ENCODE data around the gene PLEKHA6. TPM values are rescaled to one million over a fixed set of nuclear protein-coding genes. Genes with fewer than 3 reads are reported as not detected.
"Not testable (repeated sequence)": the region's sequence is repeated elsewhere in the genome, so short reads cannot be mapped to it uniquely, and the experiment has no call there.

PLEKHA6 gene
- polyA plus RNA-seq, 1 donor from 2014 or later: 22.6 TPM

- H3K9me3 ChIP-seq (ENCODE audit: low read length): no peaks in the 10 kb centered on the region
- no peak overlapping the region for H3K4me2 ChIP-seq (ENCODE audit: low read length)
- TF ChIP-seq EP300 (conservative IDR thresholded peaks at IDR 0.05; ENCODE audit: poor library complexity, severe bottlenecking): no peak
- no peak for TF ChIP-seq POLR2AphosphoS5 (IDR thresholded peaks at IDR 0.05)
- TF ChIP-seq, protein P1, sequence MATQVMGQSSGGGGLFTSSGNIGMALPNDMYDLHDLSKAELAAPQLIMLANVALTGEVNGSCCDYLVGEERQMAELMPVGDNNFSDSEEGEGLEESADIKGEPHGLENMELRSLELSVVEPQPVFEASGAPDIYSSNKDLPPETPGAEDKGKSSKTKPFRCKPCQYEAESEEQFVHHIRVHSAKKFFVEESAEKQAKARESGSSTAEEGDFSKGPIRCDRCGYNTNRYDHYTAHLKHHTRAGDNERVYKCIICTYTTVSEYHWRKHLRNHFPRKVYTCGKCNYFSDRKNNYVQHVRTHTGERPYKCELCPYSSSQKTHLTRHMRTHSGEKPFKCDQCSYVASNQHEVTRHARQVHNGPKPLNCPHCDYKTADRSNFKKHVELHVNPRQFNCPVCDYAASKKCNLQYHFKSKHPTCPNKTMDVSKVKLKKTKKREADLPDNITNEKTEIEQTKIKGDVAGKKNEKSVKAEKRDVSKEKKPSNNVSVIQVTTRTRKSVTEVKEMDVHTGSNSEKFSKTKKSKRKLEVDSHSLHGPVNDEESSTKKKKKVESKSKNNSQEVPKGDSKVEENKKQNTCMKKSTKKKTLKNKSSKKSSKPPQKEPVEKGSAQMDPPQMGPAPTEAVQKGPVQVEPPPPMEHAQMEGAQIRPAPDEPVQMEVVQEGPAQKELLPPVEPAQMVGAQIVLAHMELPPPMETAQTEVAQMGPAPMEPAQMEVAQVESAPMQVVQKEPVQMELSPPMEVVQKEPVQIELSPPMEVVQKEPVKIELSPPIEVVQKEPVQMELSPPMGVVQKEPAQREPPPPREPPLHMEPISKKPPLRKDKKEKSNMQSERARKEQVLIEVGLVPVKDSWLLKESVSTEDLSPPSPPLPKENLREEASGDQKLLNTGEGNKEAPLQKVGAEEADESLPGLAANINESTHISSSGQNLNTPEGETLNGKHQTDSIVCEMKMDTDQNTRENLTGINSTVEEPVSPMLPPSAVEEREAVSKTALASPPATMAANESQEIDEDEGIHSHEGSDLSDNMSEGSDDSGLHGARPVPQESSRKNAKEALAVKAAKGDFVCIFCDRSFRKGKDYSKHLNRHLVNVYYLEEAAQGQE (IDR thresholded peaks at IDR 0.05; ENCODE audit: borderline replicate concordance): no peak
- no peak for TF ChIP-seq CTCF (IDR thresholded peaks at IDR 0.05; ENCODE audit: poor library complexity, severe bottlenecking)
- no peak for TF ChIP-seq RAD21 (conservative IDR thresholded peaks at IDR 0.05)
- no peak for TF ChIP-seq MXI1 (conservative IDR thresholded peaks at IDR 0.05; ENCODE audit: poor library complexity, severe bottlenecking)
- TF ChIP-seq EZH2 (IDR thresholded peaks at IDR 0.05; ENCODE audit: borderline replicate concordance, insufficient read depth, low read length, poor library complexity, severe bottlenecking): no peak
- TF ChIP-seq SMC3 (conservative IDR thresholded peaks at IDR 0.05; ENCODE audit: poor library complexity): no peak
- no peak for TF ChIP-seq TAF1 (IDR thresholded peaks at IDR 0.05; ENCODE audit: low read depth)
Measured at GRCh38 chr1:204240233-204240632, 119.5 kb downstream of the PLEKHA6 start.

GRCh38 chr1:204239401-204239800, 120.3 kb downstream of the PLEKHA6 start:
- not testable (repeated sequence) for H3K27ac ChIP-seq (ENCODE audit: low read length); H3K4me3 ChIP-seq (ENCODE audit: low read length); H3K9ac ChIP-seq (ENCODE audit: low read length); H3F3A ChIP-seq (ENCODE audit: insufficient read depth, low read length, poor library complexity, severe bottlenecking); H3K4me2 ChIP-seq (ENCODE audit: low read length); H4K20me1 ChIP-seq (ENCODE audit: insufficient read depth); H3K9me3 ChIP-seq (ENCODE audit: low read length); H3K9me2 ChIP-seq (ENCODE audit: insufficient read depth, low read length); H3K27me3 ChIP-seq (ENCODE audit: insufficient read depth, low read depth, low read length); H2AFZ ChIP-seq (ENCODE audit: low read depth, low read length); H3K79me2 ChIP-seq (replicated peaks; ENCODE audit: insufficient read depth, low read length)
- peaks cover 12% of the 10 kb centered on the region for H3K36me3 ChIP-seq (ENCODE audit: insufficient read depth, low read length)

More at GRCh38 chr1:204240233-204240632, 119.5 kb downstream of the PLEKHA6 start:
- peaks cover 11% of the 10 kb centered on the region for H3K36me3 ChIP-seq (ENCODE audit: insufficient read depth, low read length)
- no peaks in the 10 kb centered on the region for H3K27me3 ChIP-seq (ENCODE audit: insufficient read depth, low read depth, low read length)
- H3F3A ChIP-seq (ENCODE audit: insufficient read depth, low read length, poor library complexity, severe bottlenecking): no peaks in the 10 kb centered on the region
- no peaks in the 10 kb centered on the region for H3K9me2 ChIP-seq (ENCODE audit: insufficient read depth, low read length)
- no peak overlapping the region for H3K9ac ChIP-seq (ENCODE audit: low read length)
- no peak overlapping the region for H3K4me3 ChIP-seq (ENCODE audit: low read length)
- no peaks in the 10 kb centered on the region for H4K20me1 ChIP-seq (ENCODE audit: insufficient read depth)
- H2AFZ ChIP-seq (ENCODE audit: low read depth, low read length): no peak overlapping the region
- no peaks in the 10 kb centered on the region for H3K79me2 ChIP-seq (replicated peaks; ENCODE audit: insufficient read depth, low read length)
- no peak overlapping the region for H3K27ac ChIP-seq (ENCODE audit: low read length)

- not testable (repeated sequence) for H3K9me3 ChIP-seq (ENCODE audit: low read length); H3K4me3 ChIP-seq (ENCODE audit: low read length); H2AFZ ChIP-seq (ENCODE audit: low read depth, low read length); H3K4me2 ChIP-seq (ENCODE audit: low read length); H3K9ac ChIP-seq (ENCODE audit: low read length); H3K79me2 ChIP-seq (replicated peaks; ENCODE audit: insufficient read depth, low read length); H3K27me3 ChIP-seq (ENCODE audit: insufficient read depth, low read depth, low read length); H4K20me1 ChIP-seq (ENCODE audit: insufficient read depth); H3K9me2 ChIP-seq (ENCODE audit: insufficient read depth, low read length); H3K27ac ChIP-seq (ENCODE audit: low read length); H3F3A ChIP-seq (ENCODE audit: insufficient read depth, low read length, poor library complexity, severe bottlenecking)
- peaks cover 12% of the 10 kb centered on the region for H3K36me3 ChIP-seq (ENCODE audit: insufficient read depth, low read length)
Measured at GRCh38 chr1:204238520-204238919, 121.2 kb downstream of the PLEKHA6 start.

DNA sequence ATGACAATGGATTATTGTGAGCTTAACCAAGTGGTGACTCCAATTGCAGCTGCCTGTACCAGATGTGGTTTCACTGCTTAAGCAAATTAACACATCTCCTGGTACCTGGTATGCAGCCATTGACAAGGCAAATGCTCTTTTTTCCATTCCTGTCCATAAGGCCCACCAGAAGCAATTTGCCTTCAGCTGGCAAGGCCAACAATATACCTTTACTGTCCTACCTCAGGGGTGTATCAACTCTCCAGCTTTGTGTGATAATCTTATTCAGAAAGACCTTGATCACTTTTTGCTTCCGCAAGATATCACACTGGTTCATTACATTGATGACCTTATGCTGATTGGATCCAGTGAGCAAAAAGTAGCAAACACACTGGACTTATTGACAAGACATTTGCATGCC, 122.2 kb downstream of the PLEKHA6 start:
- not testable (repeated sequence) for H3K9me3 ChIP-seq (ENCODE audit: low read length); H3F3A ChIP-seq (ENCODE audit: insufficient read depth, low read length, poor library complexity, severe bottlenecking); H4K20me1 ChIP-seq (ENCODE audit: insufficient read depth); H3K36me3 ChIP-seq (ENCODE audit: insufficient read depth, low read length); H3K27me3 ChIP-seq (ENCODE audit: insufficient read depth, low read depth, low read length); H2AFZ ChIP-seq (ENCODE audit: low read depth, low read length); H3K4me3 ChIP-seq (ENCODE audit: low read length); H3K79me2 ChIP-seq (replicated peaks; ENCODE audit: insufficient read depth, low read length); H3K9ac ChIP-seq (ENCODE audit: low read length); H3K9me2 ChIP-seq (ENCODE audit: insufficient read depth, low read length); H3K27ac ChIP-seq (ENCODE audit: low read length); H3K4me2 ChIP-seq (ENCODE audit: low read length)

All from neural cell (in vitro differentiated cells).